Stimulated activated CD4-positive, alpha-beta T cell treated with anti-CD3 and anti-CD28 coated beads, Interleukin-1b, Interleukin-23, amount 100 ng/mL, for 48 hours (primary cell): ENCODE measurements around the gene SLC3A2.
"Not testable (repeated sequence)": the region's sequence is repeated elsewhere in the genome, so short reads cannot be mapped to it uniquely, and the experiment has no call there.

Experiments used
- DNase-seq: peaks from one replicate; pipeline ENCODE4 v3.0.0-alpha.2; 2020

Gene SLC3A2

DNA sequence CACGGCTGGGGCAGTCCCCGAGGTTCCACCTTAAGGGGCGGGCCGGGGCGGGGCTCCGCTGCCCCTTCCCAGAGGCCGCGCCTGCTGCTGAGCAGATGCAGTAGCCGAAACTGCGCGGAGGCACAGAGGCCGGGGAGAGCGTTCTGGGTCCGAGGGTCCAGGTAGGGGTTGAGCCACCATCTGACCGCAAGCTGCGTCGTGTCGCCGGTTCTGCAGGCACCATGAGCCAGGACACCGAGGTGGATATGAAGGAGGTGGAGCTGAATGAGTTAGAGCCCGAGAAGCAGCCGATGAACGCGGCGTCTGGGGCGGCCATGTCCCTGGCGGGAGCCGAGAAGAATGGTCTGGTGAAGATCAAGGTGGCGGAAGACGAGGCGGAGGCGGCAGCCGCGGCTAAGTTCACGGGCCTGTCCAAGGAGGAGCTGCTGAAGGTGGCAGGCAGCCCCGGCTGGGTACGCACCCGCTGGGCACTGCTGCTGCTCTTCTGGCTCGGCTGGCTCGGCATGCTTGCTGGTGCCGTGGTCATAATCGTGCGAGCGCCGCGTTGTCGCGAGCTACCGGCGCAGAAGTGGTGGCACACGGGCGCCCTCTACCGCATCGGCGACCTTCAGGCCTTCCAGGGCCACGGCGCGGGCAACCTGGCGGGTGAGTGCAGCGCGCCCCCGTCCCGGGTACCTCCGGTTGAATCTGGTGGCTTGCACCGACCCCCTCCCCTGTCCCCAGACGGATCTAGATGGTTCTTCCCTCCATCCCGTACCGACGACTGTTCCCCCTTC, at the start of gene SLC3A2:
Gene SLC3A2, plus strand, starts transcription at position 94 of the 776 bp plus-strand sequence. Its CDS starts 128 bp downstream, at position 222.
- peak; percentile 86 for DNase-seq

- DNase-seq: no peak
Measured at GRCh38 chr11:62830904-62831519, 49.7 kb upstream of the SLC3A2 start.

DNA sequence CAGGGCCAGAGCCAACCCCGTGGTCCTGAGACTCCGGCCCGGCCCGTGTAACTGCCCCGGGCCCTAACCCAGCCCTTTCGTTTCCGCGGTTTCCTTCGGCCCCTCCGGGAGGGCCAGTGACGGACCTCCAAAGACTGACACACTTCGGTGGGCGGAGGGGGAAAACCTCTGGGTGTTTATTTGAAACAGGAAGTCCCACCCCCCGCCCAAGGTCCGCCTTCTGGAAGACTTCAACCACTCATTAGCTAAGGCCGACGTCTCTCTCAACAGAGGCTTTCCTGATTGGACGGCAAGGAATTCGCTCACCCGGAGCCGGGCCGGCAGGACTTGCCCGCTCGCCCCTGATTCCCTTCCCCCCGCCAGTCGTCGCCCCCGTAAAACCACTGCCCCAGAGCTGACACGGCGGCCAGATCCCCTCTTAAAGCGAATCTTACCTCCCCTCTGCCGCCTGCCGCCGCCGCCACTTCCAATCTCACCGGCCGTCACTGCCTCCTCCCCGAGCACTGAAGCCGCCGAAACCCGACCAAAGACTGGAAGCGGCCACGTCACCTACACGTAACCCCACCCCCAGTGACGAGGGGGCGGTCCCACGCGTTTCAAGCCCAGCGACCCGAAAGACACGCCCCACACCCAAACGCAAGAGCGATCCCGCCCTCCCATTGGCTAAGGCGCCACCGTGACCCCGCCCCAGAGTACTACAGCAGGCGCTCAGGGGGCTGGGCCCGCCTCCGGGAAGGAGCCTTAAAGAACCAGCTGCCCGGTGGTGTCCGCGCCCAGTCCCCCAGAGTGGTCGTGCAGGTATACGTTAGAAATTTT, 49.0 kb upstream of the SLC3A2 start, which contains the start of gene STX5:
Gene STX5, minus strand, starts transcription at position 532 of the 816 bp plus-strand sequence. CDS start 808 bp downstream, outside the sequence.
- DNase-seq: peak; percentile 99

DNA sequence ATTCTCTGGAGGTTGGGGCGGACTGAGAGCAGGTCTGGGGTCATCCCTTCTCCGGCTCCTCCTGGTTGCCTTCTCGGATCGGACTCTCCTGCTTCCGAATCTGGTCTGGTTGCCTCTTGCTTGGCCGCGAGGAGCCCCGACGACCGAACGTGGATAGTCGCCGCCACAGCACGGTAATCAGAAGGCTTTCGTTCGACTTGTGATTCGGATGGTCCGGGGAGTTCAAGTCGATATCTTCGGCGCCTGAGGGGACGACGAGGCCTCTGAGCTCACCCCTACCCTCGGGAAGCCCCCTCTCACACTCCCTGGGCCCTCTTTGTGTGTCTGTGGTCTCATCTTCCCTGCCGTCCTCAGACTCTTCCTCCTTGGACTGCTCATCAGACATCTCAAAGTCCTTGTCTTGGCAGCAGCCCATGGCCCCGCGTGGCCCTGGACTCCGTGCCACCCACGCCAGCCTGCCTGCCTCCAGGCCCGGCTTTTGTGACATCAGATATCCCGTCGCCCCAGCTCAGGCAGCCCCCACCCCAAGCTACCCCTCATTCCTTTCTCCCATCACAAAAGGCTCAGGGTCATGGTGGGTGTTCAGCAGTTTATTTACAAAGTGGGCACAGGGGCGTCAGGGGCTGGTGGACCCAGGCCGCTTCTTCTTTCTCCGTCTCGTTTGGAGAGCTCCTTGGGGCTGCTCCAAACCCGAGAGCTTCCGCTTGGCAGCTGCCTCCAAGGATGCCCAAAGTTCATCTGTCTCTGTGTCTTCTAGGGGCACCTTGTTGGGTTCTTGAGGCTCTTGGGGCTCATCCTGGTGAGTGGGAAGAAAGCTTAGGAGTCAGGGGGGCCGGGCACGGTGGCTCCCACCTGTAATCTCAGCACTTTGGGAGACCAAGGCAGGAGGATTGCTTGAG, 48.1 kb upstream of the SLC3A2 start, which contains the start of gene TEX54:
Gene TEX54, minus strand, starts transcription at position 506 of the 899 bp plus-strand sequence.
- DNase-seq: no peak

GRCh38 chr11:62835336-62835735, 45.4 kb upstream of the SLC3A2 start:
- no peak for DNase-seq

DNA sequence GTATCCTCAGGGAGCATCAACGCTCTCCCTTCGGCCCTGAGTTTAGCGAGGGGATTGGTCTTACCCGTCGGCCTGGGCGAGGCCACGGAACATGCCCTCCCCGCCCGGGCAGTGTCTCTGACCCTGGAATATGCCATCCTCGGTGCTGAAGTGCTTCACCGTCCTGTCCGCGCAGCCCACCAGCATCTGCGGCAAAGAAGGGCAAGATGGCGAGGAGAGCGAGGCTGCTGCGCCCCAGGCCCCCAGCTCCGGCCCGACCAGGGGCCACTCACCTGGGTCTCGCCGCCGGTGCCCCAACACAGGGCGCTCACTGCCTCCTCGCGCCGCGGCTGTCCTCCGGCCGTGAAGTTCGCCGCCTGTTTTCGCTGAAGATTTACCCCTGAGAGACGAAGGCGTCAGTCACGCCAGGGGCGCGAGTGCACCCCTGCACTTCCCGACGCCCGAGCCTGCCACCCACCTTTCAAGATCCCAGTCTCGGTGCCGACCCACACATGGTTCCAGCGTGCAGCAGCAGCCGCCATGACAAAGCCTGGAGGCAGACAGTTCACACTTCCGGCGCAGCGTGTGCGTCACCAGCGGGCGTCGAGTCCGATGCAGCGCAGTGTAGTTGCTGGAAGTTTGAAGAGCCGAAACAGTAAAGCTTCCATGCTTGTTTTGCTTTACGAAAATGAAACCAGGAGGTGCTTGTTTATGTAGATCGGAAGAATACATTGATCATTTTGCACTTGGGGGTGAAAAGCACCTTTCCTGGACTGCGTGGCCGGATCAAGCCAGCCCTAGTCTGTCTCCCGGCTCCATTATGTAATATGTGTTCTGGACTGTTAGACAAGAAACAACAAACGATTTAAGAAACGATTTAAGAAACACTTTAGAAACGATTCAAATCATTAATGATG, 41.4 kb upstream of the SLC3A2 start, which contains the start of gene WDR74:
Gene WDR74, minus strand, starts transcription at position 541 of the 896 bp plus-strand sequence. Its CDS starts 20 bp downstream, at position 521.
- peak; percentile 92 for DNase-seq

DNA sequence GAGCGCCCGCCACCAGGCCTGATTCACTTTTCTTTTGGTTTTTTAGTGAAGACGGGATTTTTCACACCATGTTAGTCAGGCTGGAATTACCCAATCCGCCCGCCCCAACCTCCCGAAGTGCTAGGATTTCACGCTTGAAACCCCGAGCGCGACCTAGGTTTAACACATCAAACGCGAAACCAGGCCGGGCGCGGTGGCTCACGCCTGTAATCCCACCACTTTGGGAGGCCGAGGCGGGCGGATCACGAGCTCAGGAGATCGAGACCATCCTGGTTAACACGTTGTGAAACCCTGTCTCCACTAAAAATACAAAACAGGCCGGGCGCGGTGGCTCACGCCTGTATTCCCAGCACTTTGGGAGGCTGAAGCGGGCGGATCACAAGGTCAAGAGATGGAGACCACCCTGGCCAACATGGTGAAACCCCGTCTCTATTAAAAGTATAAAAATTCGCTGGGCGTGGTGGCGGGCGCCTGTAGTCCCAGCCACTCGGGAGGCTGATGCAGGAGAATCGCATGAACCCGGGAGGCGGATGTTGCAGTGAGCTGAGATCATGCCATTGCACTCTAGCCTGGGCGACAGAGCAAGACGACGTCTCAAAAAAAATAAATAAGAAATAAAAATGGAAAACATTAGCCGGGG, 39.9 kb upstream of the SLC3A2 start:
- DNase-seq: peak; percentile 90

DNA sequence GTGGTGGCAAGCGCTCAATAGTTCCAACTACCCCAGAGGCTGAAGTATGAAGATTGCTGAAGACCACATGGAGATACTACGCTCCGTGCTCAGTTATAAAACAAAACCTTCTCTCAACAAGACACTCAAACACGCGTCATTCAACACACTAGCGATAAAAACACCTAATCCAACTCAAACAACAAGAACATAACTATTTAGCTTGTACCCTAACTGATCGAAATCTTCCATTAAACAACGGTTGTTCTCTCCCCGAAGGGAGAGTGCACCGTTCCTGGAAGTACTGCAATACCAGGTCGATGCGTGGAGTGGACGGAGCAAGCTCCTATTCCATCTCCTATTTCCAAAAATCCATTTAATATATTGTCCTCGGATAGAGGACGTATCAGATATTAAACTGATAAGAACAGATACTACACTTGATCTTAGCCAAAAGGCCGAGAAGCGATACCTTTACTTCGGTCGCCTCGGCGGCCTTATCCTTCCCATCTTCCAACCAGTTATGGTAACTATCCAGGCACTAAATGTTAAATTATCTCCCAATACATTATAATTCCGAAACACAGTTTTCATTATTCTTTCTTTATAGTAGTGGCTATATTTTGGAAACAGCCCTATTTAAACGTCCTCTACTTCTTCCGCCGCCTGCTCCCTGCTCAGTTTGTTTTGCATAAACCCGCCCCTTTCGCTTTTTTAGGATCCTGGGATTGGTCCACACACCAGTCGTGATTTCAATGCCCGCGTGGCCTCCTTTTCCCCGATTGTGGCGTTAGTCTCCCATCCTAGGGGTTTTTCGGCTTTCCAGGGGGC, 39.1 kb upstream of the SLC3A2 start:
- DNase-seq: peak; percentile 88

DNA sequence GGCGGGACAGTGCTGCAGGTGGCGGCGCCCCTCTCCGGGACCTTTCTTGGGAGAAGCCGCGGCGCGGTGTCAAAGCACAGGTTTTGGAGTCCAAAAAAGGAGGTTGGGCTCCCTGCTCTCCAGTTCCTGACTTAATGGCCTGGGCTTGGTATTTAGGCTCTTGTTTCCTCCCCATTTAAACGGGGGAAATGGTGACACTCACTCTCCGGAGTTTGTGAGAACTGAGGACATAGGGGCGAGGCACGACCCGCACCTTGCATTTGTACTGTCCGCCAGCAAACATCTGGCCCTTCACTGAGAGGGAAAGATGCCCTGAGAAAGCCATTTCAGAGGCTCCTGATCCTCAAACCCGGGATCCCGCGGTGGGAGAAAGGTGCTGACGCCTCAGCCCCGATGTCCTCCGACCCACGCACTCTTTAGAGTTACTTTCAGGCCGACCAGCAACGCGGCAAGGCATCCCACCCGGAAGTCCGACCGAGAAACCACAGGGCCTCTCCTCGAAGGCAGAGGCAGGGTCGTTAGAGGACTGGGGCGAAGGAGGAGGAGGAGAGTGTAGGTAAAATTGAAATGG, 38.4 kb upstream of the SLC3A2 start:
- peak; percentile 52 for DNase-seq

GRCh38 chr11:62842891-62843290, 37.8 kb upstream of the SLC3A2 start:
- DNase-seq: not testable (repeated sequence)

GRCh38 chr11:62843466-62843865, 37.2 kb upstream of the SLC3A2 start:
- no peak for DNase-seq

DNA sequence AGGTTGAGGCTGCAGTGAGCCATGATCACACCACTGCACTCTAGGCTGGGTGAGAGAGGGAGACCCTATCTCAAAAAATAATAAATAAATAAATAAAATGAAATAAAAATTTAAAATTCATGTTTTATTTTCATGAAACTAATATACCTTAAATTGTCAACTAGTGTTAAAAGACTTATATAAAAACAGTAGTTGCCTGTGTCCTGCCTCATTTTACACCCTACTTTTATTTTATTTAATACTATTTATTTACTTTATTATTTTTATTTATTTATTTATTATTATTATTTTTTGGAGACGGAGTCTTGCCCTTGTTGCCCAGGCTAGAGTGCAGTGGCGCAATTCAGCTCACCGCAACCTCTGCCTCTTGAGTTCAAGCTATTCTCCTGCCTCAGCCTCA, 36.5 kb upstream of the SLC3A2 start:
- no peak for DNase-seq

GRCh38 chr11:62846177-62846576, 34.5 kb upstream of the SLC3A2 start:
- no peak for DNase-seq

DNA sequence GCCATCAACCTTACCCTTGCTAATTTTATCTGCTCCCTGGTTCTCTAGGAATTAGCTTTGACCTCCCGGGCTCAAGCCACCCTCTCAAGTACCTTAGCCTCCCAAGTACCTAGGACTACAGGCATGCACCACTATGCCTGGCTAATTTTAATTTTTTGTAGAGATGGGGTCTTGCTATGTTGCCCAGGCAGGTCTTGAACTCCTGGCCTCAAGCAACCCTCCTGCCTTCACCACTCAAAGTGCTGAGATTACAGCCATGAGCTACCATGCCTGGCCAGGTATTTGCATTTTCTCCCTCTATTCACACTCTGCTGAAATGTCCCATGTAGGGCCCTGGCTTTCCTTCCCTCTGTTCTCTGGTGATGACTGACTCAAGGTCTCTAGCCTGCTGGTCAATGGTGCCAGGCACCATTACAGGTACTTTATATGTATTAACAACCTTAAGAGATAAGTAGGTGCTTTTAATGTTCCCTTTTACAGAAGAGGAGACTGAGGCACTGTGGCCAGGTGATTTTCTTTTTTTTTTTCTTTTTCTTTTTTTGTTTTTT, 32.9 kb upstream of the SLC3A2 start:
- no peak for DNase-seq

- DNase-seq: peak; percentile 49
Measured at GRCh38 chr11:62850911-62851806, 29.5 kb upstream of the SLC3A2 start.

GRCh38 chr11:62851807-62852522, 28.7 kb upstream of the SLC3A2 start:
- no peak for DNase-seq
